ENCODE data around the gene MZT2B. TPM values are rescaled to one million over a fixed set of nuclear protein-coding genes. Genes with fewer than 3 reads are reported as not detected.
"Not testable (repeated sequence)": the region's sequence is repeated elsewhere in the genome, so short reads cannot be mapped to it uniquely, and the experiment has no call there.

MZT2B gene
- total RNA-seq, 3 donors from 2014 or later (not counting 1 experiment from before 2014, with no cell fraction given), result 101 to 152 (median 133) TPM

DNA sequence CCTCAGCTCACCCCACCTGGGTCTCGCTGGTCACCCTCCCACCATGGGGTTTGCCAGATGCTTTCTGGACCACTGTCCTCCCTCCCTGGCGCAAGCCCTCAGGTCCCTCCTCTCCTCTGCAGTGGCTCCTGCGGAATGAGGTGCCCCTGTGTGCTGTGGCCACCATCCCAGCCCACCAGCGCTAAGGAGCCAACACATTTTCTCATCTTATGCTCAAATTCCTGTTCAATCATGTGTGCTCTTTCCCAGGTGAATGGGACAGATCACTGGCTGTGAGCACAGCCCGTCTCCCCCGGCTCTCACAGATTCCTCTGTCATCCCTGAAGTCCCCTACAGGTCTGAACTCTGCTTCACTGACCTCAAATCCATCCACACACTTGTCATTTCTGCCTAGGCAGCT, 21.9 kb upstream of the MZT2B start:
- no peak overlapping the region for H3K4me3 Mint-ChIP-seq
- intact Hi-C loops (cut with micrococcal nuclease), result no loop called here
- H3K27ac ChIP-seq (ENCODE audit: low read length), result no peak overlapping the region
- no peaks in the 10 kb centered on the region for H3K9me3 ChIP-seq (ENCODE audit: control insufficient read depth, insufficient read depth, low read length)
- DNase-seq (no peak), ATAC-seq (no peak)
- peak overlapping the region in 1 of 2 donors; percentile 84 for H3K27ac Mint-ChIP-seq
- TF ChIP-seq, protein P1, sequence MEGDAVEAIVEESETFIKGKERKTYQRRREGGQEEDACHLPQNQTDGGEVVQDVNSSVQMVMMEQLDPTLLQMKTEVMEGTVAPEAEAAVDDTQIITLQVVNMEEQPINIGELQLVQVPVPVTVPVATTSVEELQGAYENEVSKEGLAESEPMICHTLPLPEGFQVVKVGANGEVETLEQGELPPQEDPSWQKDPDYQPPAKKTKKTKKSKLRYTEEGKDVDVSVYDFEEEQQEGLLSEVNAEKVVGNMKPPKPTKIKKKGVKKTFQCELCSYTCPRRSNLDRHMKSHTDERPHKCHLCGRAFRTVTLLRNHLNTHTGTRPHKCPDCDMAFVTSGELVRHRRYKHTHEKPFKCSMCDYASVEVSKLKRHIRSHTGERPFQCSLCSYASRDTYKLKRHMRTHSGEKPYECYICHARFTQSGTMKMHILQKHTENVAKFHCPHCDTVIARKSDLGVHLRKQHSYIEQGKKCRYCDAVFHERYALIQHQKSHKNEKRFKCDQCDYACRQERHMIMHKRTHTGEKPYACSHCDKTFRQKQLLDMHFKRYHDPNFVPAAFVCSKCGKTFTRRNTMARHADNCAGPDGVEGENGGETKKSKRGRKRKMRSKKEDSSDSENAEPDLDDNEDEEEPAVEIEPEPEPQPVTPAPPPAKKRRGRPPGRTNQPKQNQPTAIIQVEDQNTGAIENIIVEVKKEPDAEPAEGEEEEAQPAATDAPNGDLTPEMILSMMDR (IDR thresholded peaks at IDR 0.05), result no peak
- 97% methylated on average over 6 of the region's 6 CpGs for WGBS (ENCODE audit: insufficient coverage)
- peaks cover 21% of the 10 kb centered on the region for H3K4me1 ChIP-seq (ENCODE audit: control insufficient read depth, insufficient read depth, low read length)
- peaks cover 10 to 14% of the 10 kb centered on the region in 2 donors for H3K4me1 Mint-ChIP-seq
- no peaks in the 10 kb centered on the region for H3K9me3 Mint-ChIP-seq
- H3K27me3 Mint-ChIP-seq (ENCODE audit: low read depth in 2 of 2), result no peaks in the 10 kb centered on the region
- H3K36me3 Mint-ChIP-seq, result no peaks in the 10 kb centered on the region
- H3K4me3 ChIP-seq (ENCODE audit: low read length), result no peak overlapping the region
- H3K27me3 ChIP-seq (ENCODE audit: control insufficient read depth, insufficient read depth, low read length), result no peaks in the 10 kb centered on the region
- H3K36me3 ChIP-seq (ENCODE audit: control insufficient read depth, insufficient read depth, low read length), result peaks cover 14% of the 10 kb centered on the region

DNA sequence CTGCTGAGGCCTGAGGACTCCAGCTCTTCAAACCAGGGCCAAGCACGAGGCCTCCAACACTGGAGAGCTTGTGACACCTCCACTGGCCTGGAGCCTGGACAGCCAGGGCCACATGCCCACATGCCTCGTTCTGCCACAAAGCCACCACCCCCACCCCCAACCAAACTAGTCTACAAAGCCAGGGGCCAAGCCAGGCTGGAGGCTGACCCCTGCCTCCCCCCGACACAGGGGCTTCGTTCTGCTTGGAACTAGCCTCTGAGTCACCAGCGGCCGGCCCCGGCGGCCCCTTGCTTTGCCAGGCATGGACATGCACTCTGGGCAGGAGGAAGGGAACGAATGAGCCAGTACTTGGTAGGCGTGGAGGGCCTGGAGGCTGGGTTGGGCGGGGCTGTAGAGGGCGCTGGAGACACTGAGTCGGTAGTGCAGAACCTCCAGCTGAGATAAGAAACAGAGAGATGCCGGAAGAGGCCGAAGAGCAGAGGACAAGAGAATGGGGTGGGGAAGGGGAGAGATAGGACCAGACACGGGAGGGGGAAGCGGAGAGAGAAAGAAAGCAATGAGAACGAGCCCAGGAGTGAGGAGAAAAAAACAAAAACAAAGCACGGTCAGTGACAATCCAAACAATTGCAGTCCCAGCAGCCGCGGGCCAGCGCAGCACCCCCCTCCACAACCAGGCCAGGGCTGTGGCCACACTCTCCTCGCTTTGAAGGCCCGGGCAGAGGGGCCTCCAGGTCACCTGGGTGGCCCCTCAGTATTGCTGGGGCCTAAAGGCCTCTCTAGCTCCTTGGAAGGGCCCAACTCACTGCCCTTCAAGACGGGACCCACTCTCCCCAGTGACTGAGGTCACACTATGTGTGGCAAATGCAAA, 21.0 kb upstream of the MZT2B start:
- 92% methylated on average over 24 of the region's 25 CpGs for WGBS (ENCODE audit: insufficient coverage)
- peaks cover 10 to 14% of the 10 kb centered on the region in 2 donors for H3K4me1 Mint-ChIP-seq

DNA sequence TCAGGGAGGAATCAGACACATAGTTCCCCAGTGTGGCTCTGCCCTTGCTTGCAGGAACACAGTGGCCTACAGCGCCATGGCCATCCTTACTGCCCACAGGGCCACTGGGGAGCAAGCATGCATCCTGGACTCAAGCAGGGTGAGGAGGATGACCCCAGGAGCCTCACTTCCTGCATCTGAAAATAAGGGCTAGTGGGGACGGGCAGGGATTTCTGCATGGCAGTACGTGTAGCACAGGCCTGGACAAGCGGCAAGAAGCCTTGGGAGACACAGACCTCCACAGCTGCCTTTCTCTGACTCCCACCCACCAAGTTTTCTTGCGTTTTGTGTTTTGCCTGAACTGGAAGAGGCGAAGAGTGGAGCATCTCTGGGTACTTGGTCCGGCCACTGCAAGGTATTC, 19.6 kb upstream of the MZT2B start:
- H3K4me3 ChIP-seq (ENCODE audit: low read length); H3K4me3 Mint-ChIP-seq; ATAC-seq; H3K9me3 Mint-ChIP-seq; intact Hi-C loops (cut with micrococcal nuclease); H3K9me3 ChIP-seq (ENCODE audit: control insufficient read depth, insufficient read depth, low read length); H3K27me3 ChIP-seq (ENCODE audit: control insufficient read depth, insufficient read depth, low read length); DNase-seq; H3K36me3 Mint-ChIP-seq; H3K27ac Mint-ChIP-seq; H3K27ac ChIP-seq (ENCODE audit: low read length); H3K27me3 Mint-ChIP-seq (ENCODE audit: low read depth in 2 of 2): not testable (repeated sequence)
- H3K36me3 ChIP-seq (ENCODE audit: control insufficient read depth, insufficient read depth, low read length), result peaks cover 23% of the 10 kb centered on the region
- peaks cover 10 to 15% of the 10 kb centered on the region in 2 donors for H3K4me1 Mint-ChIP-seq
- peaks cover 17% of the 10 kb centered on the region for H3K4me1 ChIP-seq (ENCODE audit: control insufficient read depth, insufficient read depth, low read length)
- 94% methylated on average over 6 of the region's 7 CpGs for WGBS (ENCODE audit: insufficient coverage)

More for the DNA sequence above, 21.0 kb upstream of the MZT2B start:
- Histone ChIP-seq H3K36me3 (ENCODE audit: control insufficient read depth, insufficient read depth, low read length) (peaks cover 18% of the 10 kb centered on the region), H3K4me1 (ENCODE audit: control insufficient read depth, insufficient read depth, low read length) (peaks cover 21% of the 10 kb centered on the region)
- H3K27me3 Mint-ChIP-seq (ENCODE audit: low read depth in 2 of 2); DNase-seq; H3K27ac Mint-ChIP-seq; H3K4me3 Mint-ChIP-seq; H3K4me3 ChIP-seq (ENCODE audit: low read length); H3K9me3 ChIP-seq (ENCODE audit: control insufficient read depth, insufficient read depth, low read length); H3K27me3 ChIP-seq (ENCODE audit: control insufficient read depth, insufficient read depth, low read length); ATAC-seq; H3K9me3 Mint-ChIP-seq; intact Hi-C loops (cut with micrococcal nuclease); H3K27ac ChIP-seq (ENCODE audit: low read length); H3K36me3 Mint-ChIP-seq: not testable (repeated sequence)

DNA sequence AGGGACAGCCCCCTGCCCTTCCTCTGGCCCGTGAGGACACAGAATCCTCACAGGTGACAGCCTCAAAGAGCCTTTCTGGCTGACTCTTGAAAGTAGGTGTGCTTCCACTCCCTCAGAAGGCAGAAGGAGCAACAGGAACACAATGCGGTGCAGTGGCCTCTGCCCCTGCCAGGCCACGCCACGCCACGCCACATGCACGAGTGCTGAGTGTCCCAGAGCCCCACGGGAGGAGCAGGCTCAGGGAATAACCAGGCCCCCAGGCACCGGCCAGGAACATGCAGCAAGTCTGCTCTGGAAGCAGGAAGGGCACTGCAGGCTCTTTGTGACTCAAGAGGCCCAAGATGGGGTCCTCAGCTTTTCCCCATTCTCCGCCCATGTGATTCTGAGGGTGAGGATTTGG, 19.1 kb upstream of the MZT2B start:
- H3K36me3 Mint-ChIP-seq, result no peaks in the 10 kb centered on the region
- H3K27me3 ChIP-seq (ENCODE audit: control insufficient read depth, insufficient read depth, low read length), result no peaks in the 10 kb centered on the region
- H3K4me1 ChIP-seq (ENCODE audit: control insufficient read depth, insufficient read depth, low read length), result peaks cover 12% of the 10 kb centered on the region
- peaks cover 7 to 12% of the 10 kb centered on the region in 2 donors for H3K4me1 Mint-ChIP-seq
- ATAC-seq (no peak), DNase-seq (no peak)
- no peaks in the 10 kb centered on the region for H3K9me3 ChIP-seq (ENCODE audit: control insufficient read depth, insufficient read depth, low read length)
- no peak overlapping the region for H3K27ac ChIP-seq (ENCODE audit: low read length)
- H3K4me3 ChIP-seq (ENCODE audit: low read length), result no peak overlapping the region
- no peaks in the 10 kb centered on the region for H3K9me3 Mint-ChIP-seq
- WGBS (ENCODE audit: insufficient coverage), result 97% methylated on average over 8 of the region's 9 CpGs
- no peaks in the 10 kb centered on the region for H3K27me3 Mint-ChIP-seq (ENCODE audit: low read depth in 2 of 2)
- H3K27ac Mint-ChIP-seq, result no peak overlapping the region
- H3K4me3 Mint-ChIP-seq, result no peak overlapping the region
- peaks cover 26% of the 10 kb centered on the region for H3K36me3 ChIP-seq (ENCODE audit: control insufficient read depth, insufficient read depth, low read length)
- intact Hi-C loops (cut with micrococcal nuclease), result no loop called here
- TF ChIP-seq, protein P1 (IDR thresholded peaks at IDR 0.05), result no peak

All from natural killer cell (primary cell).